Superior temporal gyrus (tissue), 1 donor: ENCODE data around the gene TRAF3.
"Not testable (repeated sequence)": the region's sequence is repeated elsewhere in the genome, so short reads cannot be mapped to it uniquely, and the experiment has no call there.

Source experiments
- DNase-seq: peaks from one replicate; pipeline ENCODE4 v3.0.0-alpha.2; 2016; ENCODE audit errors: extremely low spot score

Gene TRAF3

DNA sequence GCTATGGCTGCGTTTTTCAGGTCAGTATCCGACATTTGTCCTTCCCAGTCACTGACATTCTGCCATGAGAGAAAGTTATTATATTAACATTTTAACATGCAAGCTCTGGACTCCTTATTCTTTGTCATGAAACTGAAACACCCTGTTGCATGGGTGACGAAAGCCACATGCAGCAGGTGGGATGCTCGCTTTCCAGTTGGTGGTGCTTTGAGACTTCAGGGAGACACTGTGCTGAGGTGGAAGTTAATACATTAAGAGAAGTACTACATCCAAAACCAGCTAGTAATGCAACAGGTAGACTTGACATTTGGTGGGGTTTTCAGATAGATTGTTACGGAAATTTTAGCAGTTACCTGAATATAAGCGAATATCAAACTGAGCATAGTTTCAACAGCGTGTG, 112.4 kb downstream of the TRAF3 start:
- DNase-seq = no peak

DNA sequence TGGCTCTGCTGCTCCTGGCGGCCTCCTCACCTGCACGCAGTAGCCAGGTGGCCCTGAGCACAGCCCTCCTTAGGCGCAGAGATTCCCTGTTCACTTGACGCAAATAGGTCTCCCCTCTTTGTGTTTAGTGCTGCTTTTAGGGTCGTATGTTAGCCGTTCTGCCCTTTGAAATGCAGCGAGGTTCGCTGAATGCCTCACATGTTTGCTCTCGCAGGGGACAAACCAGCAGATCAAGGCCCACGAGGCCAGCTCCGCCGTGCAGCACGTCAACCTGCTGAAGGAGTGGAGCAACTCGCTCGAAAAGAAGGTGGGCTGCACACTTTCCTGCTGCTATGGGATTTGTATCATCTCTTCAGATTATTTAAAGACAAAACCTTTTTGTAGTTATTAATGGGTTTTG, 113.9 kb downstream of the TRAF3 start:
- DNase-seq = no peak

DNA sequence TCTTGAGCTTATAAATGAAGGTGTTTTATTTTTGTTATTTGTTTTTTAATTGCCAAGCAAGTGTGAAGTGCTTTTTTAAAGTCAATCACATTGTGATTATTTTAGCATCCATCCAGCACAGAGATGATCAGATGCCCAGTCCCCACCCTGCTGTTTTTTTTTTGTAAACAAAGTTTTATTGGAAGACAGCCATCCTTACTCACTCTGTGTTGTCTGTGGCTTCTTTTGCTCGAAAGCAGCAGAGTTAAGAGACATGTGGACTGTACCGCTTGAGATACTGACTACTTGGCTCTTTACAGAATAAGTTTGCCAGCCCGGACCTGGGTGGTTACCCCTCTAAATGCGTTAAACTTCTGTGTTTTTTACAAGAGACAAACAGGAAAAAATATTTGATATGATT, 114.3 kb downstream of the TRAF3 start:
- DNase-seq = no peak

DNA sequence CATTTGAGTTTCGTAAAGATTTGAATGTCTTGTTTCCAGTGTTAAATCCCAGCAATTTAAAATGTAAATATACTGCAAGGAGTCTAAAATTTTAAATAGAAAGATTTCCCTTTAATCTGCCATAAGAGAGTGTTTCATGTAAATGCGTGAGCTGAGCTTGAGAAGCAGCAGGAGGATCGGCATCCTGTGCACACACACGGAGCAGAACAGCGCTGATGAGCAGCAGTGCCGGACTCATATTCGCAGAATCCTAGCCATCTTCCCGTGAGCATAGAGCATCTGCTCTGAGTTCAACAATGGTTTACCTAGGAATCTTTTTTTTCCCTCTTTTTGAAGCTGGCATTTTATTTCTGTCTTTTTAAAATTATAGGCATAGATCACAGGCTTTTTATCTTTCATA, 115.4 kb downstream of the TRAF3 start:
- DNase-seq = no peak

DNA sequence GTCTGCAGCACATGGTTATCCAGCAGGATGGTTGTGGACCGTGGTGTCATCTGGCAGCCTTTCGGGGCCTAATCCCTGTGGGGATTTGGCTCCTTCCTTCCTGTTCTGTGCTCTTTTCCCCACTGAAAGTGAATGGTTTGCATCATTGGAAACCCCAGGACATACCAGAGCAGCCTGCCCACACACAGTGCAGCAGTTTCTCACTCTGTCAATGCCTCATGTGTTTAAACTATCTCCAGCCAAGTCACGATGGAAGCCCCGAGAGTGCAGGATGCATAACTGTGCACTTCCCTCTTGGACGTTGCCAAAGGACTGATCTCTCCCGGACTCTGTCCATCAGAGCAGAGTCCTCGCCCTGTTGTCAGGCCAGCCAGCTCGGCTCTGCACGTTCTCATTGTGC, 116.2 kb downstream of the TRAF3 start:
- no peak for DNase-seq

DNA sequence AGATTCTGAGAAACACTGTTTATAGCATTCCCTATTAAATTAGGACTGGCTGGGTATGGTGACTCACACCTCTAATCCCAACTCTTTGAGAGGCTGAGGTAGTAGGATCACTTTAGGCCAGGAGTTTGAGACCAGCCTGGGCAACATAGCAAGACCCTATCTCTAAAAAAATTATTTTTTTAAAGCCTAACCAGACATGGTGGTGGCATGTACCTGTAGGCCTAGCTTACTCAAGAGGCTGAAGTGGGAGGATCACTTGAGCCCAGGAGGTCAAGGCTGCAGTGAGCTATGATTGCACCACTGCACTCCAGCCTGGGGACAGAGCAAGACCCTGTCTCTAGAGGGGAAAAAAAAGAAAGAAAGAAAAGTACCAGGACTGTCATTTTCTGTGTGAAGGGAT, 119.5 kb downstream of the TRAF3 start:
- not testable (repeated sequence) for DNase-seq

DNA sequence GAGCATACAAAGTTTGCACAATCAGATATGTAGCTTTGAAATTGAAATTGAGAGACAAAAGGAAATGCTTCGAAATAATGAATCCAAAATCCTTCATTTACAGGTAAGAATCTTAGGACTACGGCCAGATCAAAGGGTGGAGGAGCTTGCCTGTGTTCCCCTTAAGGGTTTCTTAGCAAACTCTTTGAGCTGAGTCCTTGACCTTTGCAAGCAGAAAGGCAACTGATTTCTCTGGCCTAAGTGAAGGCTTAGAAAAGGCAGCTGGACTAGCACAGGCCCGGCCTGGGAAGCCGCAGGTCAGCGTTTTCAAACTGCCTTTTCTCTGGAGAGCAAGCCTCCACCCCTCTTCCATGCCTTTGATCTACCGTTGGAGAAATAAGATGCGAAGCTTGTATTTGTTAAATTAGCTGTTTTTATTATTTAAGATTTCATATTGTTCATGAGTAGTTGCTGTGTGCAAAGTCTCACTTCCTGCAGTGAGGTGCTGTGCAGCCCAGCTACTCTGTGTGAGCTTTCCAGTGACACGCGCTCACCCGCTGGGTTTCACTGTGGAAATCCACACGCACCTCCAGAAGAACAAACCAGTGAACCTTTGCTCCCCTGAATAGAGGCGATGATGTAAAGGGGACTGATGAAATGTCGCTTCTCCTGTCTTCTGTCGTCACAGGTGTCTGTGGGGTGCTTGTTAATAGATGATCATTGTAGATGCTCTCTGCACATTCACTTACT, 120.2 kb downstream of the TRAF3 start:
- no peak for DNase-seq

DNA sequence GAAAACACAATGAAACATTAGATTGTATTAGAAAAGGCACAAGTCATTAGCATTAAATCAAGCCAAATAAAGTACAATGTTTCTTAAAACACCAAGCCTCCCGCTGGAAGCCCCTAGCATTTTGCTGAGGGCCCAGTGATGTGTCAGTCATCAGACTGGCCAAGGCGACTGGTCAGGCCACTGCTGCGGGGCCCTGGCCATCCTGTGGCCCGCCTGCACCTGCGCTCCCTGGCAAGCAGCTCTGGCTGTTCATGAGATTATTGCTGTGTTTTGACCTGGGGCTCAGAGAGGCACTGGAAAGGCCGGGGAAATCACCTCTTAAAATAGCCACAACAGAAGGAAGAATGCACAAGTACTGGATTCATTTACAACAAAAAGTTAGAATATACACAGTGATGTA, 121.0 kb downstream of the TRAF3 start:
- DNase-seq = no peak

DNA sequence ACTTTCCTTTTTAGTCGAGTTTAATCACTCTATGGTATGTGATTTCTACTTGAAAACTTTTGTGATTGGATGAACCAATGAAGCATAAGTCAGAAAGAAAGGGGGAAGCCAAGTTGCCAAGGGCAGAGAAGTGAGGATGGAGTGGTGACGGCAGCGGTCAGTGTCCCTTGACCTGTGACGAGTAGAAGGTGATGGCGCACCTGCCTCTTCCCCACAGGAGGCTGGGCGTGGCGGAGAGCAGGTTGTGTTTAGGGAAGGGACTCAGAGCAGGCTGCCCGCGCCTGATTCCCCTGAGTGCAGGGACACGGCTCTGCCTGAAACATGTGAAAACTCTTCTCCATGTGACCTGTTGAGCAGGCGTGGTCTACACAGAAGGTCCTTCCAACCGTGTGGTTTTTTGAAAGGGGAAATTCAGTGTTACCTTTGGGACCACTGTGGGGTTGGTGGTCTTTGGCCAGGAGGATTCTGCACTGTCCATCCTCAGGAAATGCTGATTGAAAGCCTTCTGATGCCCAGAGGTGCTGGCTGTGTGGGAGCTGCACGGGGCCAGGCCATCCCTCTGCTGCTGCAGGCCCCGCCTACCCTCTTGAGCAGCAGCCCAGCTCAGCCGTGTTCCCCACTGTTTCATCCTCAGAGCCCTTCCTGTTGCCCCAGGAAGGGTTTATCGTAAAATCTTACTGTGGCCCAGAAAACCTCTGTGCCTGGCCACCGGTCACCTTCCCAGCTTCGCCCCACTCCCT, 121.7 kb downstream of the TRAF3 start:
- DNase-seq = no peak

DNA sequence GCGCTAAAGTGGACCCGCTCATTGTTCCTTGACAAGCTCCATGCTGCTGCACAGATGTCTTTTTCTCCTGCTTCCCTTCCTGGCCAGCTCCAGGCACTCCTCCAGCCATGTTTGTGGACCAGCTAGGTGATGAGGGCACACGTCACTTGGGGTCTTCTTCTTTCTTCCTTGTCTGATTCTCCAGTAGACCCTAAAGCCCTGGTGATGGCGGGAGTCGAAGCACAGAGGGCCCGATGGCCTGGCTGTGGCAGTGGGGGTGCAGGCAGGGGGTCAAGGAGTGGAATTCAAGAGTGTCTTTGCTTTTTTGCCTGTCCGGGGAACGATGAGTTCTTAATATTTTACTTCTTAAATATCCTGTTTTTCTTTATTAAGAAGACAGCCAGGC, 122.3 kb downstream of the TRAF3 start:
- no peak for DNase-seq

DNA sequence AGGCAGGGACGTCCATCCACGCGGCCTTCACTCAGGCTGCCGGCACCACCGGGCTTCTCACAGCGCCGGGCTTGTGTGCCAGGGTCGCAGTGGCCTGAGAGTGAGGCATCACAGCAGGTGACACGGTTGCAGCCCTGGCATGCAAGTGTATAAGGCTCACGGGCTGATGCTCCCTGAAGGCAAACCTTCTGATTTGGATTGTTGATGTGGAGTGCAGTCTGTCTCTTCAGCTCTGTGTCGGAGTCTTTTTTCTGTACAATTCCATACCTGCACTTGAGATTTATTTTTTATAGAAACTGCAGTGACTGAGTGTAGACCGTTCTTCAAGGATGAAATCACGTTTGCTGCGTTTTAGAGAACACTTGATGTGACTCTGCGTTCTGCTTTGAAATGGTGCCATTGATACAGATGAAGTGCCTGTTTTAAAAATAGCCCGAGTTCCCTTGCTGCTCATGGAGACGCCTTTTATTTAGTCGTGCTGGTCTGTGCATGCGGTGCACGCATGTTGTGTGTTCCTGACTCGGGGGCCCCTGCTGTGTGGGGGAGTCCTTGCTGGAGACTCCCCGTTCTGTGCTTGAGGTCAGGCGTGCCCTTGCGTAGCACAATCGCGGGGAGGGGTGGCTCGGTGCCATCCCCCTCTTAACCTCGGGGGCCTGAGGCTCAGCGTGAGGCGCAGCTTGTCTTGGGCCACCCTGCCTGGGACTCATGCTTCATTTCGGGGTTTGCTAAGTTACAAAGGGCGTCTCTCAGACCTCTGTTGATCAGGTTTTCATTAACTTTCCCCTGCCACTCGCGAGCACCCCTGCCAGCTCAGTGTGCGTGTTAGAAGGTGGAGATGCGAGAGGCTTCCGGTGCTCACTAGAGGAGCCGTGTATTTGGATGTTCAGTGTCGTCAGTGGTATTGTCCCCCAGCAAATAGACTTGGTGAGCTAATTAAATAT, 123.7 kb downstream of the TRAF3 start:
- peak; percentile 23 for DNase-seq

DNA sequence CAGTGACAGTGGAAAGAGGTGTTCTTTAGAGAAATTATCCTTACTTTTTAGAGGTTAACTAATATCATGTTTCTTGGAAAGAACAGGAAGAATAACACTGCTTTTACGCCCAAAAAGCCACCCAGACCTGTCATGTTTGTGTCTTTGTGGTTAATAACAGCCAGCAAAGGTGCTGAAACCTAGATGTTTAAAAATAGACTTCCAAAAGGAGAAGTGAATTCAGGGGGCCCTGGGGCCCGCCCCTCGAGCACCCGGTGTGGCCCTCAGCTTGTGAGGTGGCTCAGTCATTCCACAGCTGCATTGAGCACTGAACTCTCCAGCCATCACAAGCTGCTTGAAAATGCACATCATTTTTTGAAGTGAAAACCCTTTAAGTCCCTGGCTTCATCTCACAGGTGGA, 124.4 kb downstream of the TRAF3 start:
- no peak for DNase-seq

DNA sequence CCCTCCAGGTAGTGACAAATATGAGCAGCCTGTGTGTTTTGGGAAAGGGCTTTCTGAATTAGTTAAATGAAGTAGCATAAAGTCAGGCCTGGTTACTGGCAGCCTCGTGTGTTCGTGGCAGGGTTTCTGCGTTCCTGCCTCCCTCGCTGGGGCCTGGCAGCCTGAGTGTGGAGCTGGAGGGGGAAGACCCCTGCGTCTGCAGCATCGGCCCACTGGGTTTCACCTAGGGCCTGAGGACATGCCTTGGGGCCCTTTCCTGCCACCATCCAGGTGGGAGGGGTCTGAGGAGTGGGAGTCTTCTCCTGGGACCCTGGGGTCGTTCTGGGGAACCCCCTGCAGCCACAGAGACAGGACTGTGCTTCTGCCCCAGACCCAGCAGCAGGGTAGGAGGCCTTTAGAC, 124.8 kb downstream of the TRAF3 start:
- no peak for DNase-seq

DNA sequence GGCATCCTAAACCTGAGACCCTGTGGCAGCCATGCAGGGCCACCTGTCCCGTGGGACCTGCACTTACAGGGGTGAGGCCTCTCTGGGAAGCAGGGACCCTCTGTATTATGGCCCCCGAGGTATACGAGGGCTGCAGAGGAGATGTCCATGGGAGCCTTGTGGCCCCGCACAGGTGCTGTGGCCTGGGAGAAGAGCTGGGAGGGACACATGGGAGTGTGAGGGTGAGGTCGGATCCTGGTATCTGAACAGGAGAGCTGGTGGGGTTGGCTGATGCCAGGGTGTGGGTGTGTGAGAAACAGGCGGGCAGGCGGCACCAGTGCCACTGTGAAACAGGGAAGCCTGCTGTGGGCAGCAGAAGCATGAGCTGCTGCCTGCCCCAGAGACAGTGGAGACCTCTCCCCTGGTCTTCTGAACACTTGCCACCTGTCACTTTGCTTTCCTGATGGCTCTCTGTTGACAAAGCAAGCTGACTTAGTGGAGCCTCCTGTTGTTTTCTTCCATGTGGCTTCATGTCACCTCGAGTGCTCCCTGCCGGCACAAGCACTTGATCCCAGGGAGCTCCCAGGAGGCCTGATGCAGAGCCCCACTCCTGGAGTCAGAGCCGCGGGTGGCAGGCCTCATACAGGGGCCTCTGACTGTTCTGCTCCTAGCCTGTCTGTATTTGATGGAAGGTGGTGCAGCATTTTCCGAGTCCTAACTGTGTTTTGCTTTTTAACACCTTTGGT, 125.4 kb downstream of the TRAF3 start:
- DNase-seq = no peak

DNA sequence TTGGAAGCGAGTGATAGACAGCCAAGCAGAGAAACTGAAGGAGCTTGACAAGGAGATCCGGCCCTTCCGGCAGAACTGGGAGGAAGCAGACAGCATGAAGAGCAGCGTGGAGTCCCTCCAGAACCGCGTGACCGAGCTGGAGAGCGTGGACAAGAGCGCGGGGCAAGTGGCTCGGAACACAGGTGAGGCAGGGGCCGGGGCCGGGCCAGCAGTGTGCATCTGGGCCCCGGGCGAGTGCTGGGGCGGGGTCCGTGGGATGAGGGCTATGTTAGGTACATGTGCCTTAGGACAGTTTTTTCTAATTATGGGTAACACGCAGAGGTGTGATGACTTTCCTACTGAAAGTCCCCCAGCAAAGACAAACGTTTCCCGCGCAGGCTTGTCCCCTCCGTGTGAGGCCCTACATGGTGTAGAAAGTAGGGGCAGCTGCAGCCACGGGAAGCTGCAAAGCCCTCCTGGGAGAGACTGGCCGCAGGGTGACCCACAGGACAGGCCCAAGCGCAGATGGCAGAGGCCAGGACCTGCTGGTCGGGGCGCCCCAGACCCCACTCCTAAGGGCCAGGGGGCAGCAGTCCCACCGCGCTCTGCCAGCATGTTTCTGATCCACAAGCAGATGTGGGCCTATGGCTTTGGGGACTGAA, 126.1 kb downstream of the TRAF3 start:
- no peak for DNase-seq

DNA sequence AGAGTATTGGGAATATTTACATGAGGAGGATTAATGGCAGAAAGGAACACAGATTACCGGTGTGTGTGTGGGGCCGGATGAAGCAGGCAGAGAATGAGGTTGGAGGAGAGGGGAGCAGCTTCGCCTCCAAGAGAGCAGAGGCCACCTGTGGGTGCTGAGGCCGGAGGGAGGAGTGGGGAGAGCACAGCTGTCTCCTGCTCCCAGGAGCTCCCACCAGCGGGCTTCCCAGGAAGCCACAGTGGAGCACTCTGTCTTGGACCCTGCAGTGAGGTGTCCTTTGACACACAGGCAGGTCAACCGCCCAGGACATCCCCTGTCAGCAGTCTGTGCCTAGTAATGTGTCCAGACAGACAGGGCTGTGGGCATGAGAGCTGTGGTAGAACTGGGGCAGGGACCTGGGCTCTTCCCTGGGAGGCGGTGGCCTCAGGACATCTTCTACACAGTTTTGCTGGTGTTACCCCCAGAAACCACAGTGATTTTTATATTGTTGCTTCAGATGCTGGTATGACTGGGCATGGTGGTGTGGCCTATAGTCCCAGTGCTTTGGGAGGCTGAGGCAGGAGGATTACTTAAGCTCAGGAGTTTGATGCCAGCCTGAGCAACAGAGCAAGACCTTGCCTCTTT, 126.8 kb downstream of the TRAF3 start:
- no peak for DNase-seq

DNA sequence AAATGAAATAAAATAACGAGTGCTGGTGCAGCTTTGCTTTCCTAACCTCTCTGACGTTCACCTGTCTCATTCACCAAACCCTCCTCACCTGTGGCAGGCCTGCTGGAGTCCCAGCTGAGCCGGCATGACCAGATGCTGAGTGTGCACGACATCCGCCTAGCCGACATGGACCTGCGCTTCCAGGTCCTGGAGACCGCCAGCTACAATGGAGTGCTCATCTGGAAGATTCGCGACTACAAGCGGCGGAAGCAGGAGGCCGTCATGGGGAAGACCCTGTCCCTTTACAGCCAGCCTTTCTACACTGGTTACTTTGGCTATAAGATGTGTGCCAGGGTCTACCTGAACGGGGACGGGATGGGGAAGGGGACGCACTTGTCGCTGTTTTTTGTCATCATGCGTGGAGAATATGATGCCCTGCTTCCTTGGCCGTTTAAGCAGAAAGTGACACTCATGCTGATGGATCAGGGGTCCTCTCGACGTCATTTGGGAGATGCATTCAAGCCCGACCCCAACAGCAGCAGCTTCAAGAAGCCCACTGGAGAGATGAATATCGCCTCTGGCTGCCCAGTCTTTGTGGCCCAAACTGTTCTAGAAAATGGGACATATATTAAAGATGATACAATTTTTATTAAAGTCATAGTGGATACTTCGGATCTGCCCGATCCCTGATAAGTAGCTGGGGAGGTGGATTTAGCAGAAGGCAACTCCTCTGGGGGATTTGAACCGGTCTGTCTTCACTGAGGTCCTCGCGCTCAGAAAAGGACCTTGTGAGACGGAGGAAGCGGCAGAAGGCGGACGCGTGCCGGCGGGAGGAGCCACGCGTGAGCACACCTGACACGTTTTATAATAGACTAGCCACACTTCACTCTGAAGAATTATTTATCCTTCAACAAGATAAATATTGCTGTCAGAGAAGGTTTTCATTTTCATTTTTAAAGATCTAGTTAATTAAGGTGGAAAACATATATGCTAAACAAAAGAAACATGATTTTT, 128.2 kb downstream of the TRAF3 start:
- no peak for DNase-seq

DNA sequence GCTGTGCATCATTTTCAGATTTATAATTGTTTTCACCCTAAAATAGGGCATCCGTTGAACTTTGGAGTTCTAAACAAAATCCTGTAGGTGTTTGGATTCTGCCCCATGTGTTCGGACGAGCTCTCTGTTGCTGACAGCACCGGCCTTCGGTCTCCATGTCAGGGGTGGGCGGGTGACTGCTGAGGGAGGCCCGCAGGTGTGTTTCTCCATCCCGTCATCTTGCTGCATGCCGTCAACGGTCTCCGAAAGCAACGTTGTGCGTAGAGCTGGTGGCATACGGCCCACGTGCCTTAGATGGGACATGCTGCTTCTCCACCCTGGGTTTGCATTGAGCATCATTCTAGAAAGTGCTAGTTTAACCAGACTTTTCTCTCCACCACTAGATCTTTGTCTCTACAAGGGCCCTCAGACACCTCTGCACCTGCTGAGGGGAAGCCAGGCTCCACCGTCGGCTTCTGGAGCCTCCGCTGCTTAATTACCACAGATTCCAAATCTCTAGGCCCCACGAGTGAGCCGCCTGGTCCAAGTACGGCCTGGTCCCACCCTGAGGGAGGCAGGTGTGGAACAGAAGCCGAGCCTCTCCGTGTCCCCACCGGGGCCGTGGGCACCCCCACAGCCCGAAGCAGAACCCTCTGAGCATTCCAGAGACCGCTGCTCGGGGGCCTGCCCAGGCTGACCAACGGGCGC, 129.5 kb downstream of the TRAF3 start:
- DNase-seq = no peak

DNA sequence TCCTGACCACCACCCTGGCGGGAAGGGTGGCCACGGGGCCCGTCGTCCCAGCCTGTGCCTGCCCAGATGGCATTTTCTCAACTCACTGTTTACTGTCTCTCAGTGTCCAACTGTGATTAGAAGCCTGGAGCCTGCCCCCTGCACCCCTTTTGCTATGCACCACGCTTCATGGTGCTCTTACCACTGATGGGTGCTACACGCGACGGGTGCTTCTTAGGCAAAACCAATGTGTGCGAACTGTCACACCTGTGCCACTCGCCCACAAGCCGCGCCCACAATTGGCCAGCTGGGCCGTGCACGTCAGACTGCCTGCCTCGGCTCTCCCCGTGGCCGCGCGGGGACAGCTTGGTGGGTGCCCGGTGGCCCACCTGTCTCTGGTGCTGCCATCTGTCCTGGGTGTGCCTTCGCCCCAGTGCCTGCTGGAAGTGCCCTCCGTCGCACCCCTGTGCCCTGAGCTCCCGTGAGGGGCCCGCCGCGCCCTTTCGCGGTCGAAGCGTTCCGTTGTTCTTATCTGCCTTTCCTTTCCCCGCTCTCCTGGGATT, 130.1 kb downstream of the TRAF3 start:
- no peak for DNase-seq
